Stimulated activated CD8-positive, alpha-beta memory T cell treated with anti-CD3 and anti-CD28 coated beads, Interleukin-12 subunit alpha, Interleukin-12 subunit beta, amount 100 ng/mL, for 4 hours (primary cell): ENCODE measurements around the gene SRCAP.

ENCODE experiments used
- DNase-seq: peaks from one replicate; pipeline ENCODE4 v3.0.0-alpha.2; 2020; ENCODE audit warnings: low read depth

SRCAP gene

DNA sequence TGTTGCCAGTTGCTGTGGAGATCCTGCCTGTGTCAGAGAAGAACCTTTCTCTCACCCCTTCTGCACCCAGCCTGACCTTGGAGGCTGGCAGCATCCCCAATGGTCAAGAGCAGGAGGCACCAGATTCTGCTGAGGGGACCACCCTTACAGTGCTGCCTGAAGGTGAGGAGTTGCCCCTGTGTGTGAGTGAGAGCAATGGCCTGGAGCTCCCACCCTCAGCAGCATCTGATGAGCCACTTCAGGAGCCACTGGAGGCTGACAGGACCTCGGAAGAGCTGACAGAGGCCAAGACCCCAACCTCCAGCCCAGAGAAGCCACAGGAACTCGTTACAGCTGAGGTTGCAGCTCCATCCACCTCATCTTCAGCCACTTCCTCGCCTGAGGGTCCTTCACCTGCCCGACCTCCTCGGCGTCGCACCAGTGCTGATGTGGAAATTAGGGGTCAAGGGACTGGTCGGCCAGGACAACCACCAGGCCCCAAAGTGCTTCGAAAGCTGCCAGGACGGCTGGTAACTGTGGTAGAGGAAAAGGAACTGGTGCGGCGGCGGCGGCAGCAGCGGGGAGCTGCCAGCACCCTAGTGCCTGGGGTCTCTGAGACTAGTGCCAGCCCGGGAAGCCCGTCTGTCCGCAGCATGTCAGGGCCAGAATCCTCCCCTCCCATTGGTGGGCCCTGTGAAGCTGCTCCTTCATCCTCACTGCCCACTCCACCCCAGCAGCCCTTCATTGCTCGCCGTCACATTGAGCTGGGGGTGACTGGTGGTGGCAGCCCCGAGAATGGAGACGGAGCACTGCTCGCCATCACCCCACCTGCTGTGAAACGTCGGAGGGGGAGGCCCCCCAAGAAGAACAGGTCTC, 39.0 kb downstream of the SRCAP start:
- DNase-seq, result no peak

DNA sequence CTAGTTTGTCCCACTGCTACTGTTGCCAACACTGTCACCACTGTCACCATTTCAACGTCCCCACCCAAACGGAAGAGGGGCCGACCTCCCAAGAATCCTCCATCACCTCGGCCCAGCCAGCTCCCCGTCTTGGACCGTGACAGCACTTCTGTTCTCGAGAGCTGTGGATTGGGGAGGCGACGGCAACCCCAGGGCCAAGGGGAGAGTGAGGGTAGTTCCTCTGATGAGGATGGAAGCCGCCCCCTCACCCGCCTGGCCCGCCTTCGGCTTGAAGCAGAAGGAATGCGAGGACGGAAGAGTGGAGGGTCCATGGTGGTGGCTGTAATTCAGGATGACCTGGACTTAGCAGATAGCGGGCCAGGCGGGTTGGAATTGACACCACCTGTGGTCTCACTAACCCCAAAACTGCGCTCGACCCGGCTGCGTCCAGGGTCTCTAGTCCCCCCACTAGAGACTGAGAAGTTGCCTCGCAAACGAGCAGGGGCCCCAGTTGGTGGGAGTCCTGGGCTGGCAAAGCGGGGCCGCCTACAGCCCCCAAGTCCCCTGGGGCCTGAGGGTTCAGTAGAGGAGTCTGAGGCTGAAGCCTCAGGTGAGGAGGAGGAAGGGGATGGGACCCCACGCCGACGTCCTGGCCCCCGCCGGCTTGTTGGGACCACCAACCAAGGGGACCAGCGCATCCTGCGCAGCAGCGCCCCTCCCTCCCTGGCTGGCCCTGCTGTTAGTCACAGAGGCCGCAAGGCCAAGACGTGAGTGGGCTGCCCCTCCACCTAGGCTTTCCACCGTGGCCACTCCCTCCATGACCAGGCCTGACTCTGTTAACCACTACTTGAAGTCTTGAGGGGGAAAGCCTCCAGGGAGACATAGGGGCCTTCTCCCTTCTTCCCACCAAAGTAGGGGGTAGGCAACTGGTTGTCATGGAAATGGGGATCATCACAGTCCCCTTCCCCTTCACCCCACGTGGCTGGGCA, 40.3 kb downstream of the SRCAP start:
- no peak for DNase-seq

DNA sequence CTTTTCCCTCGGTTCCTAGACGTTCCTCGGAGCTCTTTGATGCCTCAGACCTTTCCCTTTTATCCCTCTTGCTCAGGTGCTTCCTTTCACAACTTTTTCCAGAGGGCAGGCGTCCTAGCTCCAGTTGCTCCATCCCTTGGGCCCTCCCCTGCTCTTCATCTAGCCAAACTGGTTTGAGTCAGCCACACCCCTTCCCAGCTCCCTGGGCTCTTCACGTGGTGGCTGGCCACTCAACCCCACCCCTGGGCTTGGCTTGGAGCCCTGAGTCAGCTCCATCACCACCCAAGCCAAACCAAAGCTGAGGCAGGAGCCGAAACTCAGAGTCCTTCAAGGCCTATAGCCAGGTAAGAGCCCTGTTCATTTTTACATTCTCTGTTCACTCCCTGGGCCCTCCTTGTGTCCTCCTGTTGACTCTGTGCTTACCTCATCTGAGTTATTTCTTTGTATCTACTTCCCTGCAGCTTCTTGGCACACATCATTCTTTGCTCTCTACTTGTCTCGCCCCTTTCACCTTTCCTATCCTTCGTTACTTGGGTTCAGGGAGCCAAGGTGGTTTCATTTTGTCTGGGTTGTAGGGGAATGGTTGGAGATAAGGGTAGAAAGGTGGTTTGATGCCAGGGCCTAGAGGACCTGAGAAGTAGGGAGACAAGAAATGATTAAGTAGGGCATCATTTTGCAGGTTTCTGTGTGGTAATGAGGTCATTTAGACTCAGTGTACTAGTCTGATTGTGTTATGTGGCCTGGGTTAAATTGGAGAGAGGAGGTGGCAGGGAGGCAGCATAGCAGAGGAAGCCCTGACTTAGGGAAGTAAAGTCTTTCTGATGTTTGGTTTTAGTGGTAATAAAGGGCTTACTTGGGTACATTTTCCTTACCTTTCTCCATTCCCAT, 41.6 kb downstream of the SRCAP start:
- no peak for DNase-seq

DNA sequence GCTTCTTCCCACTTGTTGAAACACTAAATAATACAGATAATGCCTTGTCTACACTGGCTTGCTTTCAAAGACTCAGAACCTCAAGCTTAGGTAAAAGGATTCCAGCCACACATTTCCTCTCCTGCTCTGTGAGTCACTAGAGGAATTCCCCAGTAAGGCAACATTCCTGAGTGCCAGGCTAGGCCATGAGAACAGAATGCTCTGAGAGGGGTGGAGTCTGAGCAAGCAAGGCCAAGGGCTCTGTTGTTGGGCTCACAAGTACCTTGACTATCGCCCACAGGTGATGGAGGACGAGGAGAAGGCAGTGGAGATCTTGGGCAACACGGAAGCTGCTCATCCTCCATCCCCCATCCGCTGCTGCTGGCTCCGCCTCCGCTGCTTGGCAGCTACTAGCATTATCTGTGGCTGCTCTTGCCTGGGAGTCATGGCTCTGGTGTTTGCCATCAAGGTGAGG, 42.5 kb downstream of the SRCAP start:
- DNase-seq, result no peak

DNA sequence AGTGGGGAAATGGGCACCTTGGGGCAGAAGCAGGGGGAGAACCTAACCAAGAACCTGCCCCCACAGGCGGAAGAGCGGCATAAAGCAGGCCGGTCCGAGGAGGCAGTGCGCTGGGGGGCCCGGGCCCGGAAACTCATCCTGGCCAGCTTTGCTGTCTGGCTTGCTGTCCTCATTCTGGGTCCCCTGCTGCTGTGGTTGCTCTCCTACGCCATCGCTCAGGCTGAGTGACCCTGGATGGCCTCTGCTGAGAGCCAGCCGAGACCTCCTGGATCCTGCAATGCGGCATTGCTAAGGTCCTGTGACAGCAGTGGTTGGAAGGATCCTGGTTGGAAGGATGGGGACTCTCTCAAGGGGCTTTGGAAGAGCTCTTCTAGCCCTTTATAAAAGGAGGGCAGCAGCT, 44.7 kb downstream of the SRCAP start:
- DNase-seq, result no peak

DNA sequence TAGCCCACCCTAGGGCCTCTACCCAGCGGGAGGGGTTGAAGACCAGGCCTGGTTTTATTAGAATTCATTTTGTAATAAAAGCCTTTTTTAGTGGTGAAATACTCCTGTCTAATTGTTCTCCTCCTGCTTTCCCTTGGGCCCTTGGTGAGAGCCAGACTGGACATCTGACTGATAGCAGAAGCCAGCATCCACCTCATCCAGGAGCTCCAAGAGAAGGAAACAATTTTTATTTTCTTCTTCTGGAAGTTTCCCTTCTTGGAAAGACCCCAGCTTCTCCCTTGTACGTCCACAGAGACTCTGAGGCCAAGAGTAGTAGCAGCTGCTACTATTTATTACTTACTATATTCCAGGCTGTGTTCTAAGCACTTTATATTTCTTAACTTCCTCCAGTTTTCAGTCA, 45.2 kb downstream of the SRCAP start:
- no peak for DNase-seq

DNA sequence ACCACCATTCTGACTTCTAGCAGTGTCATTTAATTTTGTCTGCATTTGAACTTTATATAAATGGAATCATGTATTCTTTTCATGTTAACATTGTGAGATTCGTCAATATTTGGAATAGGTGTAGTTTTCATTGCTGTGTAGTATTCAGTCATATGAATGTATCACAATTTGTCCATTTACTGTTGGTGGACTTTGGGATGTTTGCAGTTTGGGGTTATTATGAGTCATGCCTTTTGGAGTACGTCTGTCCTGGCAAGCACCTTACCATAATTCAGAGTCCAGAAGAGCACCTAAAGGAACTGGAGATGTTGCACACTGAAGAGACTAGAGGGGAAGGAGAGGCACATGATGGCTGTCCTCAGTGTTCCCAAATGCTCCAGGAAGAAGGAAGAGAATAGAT, 46.1 kb downstream of the SRCAP start:
- DNase-seq, result no peak

DNA sequence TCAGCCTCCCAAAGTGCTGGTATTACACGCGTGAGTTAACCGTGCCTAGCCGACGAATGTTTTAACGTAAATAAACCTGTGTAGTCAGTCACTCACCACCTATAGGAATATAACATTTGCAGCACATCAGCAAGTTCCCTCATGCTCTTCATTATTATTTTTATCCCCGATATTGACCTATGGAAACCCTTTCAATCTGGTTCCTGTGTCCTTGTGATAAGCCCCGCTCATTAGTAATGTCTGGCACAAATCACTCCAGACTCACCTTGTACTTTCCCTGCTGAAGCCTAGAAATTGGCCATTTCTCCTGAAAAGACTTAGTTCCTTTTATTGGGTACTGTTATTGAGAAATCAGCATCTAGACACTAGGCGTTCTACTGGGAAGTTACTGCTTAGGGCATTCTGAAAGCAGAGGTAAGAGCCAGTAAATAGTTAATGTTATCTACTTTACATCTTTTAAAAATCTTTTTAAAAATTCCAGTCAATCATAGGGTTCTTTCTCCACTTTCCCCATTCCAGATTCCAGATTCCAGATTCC, 47.7 kb downstream of the SRCAP start:
- DNase-seq, result no peak

DNA sequence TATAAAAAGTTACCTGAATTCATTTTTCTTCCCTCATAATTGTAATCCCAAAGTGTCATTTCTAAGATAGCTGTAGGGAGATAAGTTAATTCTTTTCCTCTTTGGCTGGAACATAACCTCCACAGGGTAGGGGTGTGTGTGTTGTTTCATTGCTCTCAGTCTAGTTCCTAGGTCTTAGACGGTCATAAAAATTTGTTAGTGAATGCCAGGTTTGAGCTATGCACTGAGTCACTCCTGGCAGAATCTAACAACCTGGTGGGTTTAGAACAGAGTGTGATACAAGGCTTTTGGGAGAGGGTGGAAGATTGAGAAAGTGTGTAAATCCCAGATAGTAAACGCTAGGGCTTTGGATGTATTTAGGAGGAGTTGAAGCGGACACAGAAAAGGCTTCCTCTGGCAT, 48.4 kb downstream of the SRCAP start:
- no peak for DNase-seq

DNA sequence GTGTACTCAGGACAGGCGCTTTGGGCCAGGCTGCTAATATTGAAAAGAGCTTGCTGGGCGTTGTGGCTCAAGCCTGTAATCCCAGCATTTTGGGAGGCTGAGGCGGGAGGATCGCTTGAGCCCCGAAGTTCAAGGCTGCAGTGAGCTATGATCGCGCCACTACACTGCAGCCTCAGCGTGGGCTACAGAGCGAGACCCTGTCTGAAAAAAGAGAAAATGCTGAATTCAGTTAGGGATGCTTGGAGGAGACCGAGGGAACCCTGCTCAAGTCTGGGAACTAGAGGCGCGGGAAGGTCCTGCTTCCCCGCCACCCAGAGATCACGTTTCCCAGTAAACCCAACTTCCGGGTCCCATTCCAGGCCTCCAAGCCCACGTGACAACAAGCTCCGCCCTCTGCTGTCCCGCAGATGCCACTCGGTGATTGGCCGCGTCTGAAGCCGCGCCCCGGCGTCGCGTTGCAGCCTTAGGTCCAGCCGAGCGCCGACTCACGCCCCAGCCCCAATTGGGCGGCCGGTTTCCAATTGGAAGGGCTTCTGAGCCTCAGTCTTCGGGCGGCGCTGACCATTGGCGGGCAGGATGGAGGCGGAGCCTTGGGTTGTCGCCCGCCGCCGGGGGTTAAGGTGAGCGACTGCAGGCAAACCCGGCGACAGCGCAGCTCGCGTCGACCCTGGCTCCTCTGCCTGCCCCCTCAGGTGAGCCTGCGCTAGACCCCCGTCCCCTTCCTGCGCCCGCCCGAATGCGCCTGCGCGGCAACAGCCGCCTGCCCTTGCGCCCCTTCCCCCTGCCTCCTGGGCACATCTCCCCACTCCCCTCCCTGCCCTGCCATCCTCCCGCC, 49.0 kb downstream of the SRCAP start, which contains the start of gene PHKG2:
PHKG2 (plus strand) TSS at position 627 of the 835 bp plus-strand sequence. CDS start 396 bp downstream, outside the sequence.
- DNase-seq, result peak; percentile 88

DNA sequence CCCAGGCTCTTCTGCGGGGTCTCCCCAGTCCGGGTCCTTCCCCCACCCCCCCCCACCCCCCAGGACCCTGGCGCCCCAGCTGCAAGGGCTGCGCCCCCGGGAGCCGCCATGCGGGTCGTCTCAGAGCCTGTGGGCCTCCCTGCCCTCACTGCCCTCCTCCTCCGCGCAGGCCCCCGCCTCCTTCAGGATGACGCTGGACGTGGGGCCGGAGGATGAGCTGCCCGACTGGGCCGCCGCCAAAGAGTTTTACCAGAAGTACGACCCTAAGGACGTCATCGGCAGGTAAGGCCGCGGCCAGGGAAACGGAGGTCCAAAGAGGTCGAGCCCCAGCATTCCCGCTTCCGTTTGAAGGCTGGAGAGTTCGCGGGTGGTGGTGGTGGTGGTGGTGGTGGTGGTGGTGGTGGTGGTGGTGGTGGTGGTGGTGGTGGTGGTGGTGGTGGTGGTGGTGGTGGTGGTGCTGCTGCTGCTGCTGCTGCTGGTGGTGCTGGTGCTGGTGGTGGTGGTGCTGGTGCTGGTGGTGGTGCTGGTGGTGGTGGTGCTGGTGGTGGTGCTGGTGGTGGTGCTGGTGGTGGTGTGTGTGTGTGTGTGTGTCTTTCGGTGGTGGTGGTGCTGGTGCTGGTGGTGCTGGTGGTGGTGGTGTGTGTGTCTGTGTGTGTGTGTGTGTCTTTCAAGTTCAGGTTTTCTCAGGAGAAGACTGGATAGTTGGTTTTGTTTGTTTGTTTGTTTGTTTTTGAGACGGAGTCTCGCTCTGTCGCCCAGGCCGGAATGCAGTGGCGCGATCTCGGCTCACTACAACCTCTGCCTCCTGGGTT, 49.9 kb downstream of the SRCAP start:
- DNase-seq, result no peak

DNA sequence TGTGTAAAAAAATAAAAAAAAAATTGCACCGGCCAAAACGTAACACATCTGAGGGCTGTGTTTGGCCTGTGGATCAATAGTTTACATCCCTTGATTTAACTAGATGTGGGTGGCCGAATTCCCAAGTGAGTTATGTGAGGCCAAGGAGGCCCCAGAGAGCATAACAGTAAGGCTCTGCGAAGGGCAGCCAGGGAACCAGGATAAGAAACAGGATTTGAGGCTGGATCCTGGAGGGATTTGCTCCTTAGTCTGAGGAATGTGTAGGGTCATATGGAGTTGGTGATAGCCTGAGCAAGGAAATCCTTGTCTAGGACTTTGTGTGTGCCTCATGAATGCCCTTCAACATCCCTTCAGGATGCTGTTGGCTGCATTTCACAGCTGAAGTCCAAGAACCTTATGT, 51.2 kb downstream of the SRCAP start:
- no peak for DNase-seq

DNA sequence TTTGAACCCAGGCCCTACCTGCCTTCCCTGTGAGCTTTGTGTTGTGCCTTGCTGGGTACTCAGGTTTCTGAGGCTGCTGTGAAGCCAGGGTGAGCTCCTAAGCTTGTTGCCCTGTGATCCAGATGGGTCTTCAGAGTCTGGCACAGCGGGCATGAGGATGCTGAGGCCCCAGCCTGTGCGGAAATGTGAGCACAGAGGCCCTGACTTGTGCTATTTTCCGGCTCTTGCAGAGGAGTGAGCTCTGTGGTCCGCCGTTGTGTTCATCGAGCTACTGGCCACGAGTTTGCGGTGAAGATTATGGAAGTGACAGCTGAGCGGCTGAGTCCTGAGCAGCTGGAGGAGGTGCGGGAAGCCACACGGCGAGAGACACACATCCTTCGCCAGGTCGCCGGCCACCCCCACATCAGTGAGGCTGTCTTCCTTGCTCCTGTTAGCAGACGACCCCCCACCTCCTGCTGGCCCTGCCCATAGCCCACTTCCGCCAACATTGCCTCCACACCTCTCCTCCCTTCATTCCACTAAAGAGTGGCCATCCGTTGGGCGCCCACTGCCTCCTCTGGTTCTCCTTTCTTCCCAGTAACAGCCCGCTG, 52.0 kb downstream of the SRCAP start:
- no peak for DNase-seq

DNA sequence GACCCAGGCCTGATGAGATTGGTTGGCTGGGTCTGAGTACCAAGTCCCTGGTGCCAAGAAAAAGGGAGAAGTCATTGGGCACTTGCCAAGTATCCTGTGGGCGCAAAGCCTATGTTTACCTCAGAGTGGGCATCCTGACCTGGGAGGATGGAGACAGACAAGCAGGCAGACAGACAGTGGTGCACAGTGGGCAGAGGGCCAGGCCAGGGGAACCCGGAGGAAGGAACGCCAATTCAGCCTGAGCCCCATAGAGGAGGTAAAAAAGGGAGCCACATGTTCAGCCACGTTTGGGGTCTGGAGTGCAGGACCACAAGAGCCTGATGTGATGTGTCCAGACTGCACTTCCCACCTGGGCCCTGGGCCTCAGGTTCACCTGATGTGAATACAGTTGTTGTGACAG, 54.6 kb downstream of the SRCAP start:
- DNase-seq, result no peak

DNA sequence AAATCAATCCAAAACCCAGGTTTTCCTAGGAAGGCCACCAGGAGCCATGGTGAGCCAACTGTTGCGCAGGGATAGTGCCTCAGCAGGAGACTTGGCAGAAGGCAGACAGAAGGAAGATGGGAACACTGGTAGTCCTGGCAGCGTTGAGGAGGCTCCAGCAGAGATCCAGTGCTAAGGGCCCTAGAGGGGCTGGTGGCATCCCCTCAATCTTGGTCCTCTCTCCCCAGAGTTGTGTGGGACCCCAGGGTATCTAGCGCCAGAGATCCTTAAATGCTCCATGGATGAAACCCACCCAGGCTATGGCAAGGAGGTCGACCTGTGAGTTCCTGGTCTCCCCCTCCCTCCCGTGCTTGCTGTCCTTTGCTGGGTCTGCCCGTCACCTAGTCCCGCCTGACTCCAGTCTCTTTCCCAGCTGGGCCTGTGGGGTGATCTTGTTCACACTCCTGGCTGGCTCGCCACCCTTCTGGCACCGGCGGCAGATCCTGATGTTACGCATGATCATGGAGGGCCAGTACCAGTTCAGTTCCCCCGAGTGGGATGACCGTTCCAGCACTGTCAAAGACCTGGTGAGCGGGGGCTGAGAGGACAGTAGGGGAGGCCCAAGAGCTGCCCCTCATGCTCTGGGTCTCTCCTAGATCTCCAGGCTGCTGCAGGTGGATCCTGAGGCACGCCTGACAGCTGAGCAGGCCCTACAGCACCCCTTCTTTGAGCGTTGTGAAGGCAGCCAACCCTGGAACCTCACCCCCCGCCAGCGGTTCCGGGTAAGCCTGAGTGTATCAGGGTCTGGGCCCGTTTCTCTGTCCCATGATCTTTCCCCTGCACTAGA, 57.2 kb downstream of the SRCAP start:
- no peak for DNase-seq

DNA sequence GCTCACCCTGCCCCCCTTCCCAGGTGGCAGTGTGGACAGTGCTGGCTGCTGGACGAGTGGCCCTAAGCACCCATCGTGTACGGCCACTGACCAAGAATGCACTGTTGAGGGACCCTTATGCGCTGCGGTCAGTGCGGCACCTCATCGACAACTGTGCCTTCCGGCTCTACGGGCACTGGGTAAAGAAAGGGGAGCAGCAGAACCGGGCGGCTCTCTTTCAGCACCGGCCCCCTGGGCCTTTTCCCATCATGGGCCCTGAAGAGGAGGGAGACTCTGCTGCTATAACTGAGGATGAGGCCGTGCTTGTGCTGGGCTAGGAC, 57.8 kb downstream of the SRCAP start:
- no peak for DNase-seq

DNA sequence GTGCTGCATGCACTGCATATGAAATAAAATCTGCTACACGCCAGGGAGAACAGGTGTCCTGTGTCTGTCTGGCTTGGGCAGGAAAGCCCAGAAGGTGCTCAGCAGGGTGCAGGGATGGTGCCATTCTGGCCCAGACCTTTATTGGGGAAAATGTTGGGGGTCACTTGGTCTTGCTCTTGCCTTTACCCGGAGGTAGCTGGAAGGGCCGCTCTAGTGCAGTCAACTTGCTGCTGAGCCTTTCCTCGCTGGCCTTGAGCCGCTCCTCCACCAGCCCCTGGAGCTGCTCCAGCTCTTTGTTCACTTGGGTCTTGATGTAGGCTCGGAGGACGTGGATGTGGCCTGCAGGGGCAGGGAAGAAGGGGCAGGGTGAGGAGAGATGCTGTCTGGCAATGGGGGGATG, 58.3 kb downstream of the SRCAP start:
- no peak for DNase-seq

DNA sequence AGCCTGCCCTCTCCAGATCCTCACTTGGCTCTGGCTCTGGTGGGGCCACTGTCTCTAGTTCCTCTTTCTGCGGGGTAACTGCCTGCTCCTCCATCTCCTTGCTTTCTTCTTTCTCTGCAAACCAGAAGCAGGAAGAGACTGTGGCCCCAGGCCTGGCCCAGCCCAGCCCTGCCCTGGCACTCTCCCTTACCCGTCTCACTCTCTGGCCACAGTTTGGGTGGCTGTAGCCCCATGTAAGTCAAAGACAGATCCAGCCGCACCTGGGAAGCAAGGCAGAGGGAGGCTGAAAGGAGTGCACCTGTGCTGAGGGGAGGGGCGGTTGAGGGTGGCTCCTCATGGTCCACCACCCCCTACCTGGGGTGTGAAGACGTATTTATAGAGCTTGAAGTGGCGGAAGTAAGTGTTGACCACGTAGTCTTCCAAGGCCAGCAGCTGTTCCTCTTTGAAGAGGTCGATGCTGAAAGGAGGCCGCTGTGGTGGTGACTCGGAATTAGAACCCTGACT, 60.1 kb downstream of the SRCAP start:
- DNase-seq, result no peak
